GM19452 (cell line): Measurements from ENCODE around the gene FAM222A.

Experiments
- ATAC-seq: cut with Tn5 transposase; IDR thresholded peaks from one replicate; pipeline ENCODE4 v1.9.1; 2021; ENCODE audit not compliant: unreplicated experiment

FAM222A gene

DNA sequence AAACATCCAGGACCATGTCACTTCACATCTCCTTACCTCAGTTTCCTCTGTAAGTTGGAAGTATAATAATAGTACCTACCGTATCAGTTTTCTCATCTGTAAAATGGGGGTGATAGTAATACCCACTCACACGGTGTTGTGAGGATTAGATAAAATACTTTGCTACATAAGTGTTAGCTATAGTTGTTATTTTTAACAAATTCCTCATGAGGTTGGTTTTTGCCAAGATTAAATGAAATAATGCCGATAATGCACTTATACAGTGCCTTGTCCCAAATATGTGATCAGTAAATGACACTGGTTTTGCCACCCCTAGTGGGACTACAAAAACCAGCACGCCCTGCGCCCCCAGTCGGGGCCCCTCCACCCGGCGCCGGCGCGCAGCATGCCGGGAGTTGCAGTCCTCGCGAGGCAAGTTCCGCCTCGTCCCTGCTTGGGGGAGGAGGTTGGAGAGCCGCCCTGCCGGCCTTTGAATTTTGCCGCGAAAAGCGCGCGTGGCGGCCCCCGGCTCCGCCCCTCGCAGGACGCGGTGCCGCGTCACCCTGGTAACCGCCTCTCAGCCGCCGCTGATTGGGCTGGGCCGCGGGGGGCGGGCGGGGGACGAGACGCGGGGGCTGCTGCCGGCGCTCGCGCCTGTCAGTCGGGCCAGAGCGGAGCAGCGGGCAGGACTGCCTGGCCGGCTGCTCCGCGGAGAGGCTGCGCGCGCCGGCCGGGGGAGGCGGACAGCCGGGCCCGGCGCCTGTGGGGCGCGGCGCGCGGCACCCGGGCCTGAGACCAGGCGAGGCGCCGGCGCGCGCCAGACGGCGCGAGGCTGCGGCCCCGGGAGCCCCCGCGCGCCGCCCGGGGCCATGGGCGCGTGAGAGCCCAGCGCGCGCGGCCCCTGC, at the start of gene FAM222A:
Gene FAM222A (plus strand): TSS at position 639 of the 884 bp plus-strand sequence. CDS start 30,322 bp downstream, outside the sequence.
- peak; percentile 90 for ATAC-seq

DNA sequence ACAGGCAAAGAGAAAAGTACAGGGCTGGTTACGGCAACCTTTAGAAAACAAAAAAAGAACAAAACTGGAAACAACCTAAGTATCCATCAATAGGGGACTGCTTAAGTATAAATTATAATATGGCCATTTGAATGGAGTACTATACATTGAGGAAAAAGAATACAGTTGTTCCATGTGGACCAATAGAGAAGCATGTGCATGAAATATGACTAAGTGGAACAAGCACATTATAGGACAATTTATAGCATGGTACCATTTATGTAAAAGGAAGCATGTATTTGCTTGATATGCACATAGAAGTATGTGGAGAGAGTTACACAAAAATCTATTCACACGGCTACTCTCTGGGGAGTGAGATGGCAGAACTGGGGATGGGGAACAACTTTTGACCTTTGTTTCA, 49.2 kb upstream of the FAM222A start:
- ATAC-seq = no peak

DNA sequence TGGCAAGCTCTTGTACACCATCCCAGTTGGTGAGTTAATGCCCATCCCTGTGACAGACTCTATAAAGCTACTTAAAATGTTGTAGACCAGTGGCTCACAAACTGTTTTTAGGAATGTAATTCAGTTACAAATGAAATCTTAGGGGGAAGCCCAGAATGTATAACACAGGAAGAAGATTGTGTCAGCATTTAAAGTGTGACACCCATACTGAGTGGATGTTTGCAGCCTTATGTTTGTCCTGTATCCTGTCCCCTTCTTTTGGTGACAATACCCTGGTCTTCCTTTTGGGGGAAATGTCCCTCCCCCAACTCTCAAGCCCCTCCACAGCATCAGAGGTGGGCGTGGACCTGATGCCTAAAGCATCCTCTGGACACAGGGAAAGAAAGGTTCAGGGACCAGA, 47.6 kb upstream of the FAM222A start:
- ATAC-seq = no peak

DNA sequence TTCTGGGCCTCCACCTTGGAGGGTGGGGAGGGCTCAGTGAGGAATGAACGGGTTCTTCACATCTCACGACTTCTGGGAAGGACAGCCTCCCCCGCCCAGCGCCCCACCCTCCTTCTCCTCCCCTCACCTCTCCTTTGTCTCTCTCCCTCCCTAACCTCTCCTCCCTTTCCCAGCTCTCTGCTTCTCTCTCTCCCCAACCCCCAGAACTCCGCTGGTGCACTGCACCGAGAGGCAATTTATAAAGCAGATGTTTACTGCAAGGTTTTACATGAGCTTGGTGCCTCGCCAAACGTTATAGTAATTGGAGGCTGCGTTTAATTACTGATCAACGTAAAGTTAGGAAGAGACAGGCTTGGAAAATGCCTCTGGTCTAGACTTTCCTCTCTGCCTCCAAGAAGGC, 42.9 kb upstream of the FAM222A start:
- ATAC-seq = no peak

DNA sequence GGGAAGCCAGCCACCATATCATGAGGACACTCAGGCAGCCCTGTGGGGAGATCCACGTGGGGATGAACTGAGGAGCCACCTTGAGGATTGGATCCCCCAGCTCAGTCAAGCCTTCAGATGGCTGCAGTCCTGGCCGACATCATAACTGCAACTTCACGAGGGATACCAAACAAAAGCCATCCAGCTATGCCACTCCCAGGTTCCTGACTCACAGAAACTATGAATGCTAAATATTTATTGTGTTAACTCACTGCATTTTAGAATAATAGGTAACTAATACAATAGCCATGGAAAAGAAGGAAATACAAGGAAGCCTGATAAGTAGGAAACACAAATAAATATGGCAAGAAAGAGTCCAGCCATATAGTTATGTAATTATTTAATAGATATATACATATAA, 42.1 kb upstream of the FAM222A start:
- ATAC-seq = no peak

DNA sequence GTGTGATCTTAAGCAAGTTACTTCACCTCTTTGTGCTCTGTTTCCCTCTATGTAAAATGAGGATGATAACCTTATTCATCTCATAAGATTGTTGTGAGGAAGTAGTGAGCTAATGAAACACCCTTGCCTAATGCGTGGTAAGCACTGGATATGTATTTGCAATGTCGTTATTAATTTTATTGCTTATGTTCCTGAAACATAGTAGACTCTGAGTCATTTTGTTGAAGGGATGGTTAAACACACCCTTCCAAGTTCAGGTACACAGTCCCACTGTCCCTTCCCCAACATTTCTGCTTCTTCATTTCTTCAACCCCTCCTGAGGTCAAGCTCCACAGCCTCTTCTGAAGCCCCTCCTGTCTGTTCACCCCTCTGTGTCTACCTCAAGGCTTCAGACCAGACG, 40.2 kb upstream of the FAM222A start:
- no peak for ATAC-seq

DNA sequence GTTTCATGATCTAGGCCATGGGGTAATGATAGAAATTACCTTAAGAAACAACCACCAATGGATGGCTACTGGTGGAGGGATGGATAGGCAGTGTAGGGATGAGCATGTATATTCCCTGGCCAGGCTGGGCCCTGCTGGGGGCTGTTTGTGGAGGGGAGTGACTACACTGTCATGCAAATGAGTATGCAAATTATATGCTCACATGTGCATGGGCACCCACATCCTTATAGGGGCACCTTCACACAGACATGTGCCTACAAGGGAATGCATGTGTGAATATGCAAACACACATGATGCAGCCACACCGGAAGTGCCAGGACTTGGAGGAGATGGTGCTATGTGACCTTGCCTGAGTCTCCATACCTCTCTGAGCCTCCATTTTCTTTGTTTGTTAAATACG, 39.7 kb upstream of the FAM222A start:
- no peak for ATAC-seq

DNA sequence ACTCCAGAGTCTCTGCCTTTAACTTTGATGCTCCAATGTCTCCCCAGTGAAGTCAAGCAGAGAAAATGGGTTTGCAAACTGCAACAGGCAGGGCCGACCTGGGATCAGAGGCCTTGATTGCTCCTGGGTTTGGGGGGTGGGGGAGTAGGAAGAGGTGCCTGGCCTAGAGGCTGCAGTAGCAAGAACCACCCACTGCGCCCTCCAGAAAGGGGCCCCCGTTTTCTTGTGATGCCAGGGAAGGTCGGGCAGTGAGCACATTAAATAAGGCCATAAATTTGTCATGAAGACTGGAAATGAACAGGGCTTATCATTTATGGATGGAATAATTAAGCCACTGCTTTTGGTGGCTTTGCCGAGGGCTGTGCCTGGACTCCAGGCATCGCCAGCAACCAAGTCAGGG, 38.2 kb upstream of the FAM222A start:
- ATAC-seq = no peak

DNA sequence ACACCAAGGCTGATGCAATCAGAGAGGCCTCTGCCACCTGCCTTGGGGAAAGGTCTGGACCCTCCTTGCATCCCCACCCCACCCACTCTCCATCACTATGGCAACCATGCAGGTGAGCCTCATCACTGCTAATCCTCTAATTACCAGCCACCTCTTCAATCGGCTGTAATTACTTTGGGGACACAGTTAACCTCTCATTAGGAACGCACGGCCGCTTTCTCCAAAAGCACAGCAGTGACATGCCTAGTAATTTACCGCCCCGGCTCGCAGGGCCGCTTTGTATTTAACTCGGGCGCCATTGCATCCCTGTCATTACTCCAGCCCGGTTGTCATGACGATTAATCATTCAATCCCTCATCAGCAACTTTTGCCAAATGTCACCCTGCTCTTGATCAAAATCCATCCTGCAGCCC, 36.3 kb upstream of the FAM222A start:
- ATAC-seq = no peak

DNA sequence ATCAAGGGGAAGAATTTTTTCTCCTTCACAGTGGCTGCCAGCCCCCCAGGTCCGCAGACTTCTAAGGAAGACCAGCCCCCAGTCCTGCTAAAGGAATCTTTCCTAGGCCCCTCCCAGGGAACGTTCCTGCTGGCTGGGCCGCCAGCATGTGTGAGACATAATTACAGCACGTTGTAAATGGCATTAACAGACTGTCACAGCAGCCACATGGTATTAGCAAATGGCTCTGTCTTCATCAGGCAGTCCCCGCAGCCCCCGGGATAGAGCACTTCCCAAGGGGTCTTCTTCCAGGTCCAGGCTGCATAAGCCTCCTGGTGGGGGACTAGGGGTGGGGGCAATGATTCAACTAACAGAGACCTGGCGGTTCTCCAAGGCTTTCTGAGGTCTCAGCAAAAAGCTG, 34.9 kb upstream of the FAM222A start:
- ATAC-seq = no peak

DNA sequence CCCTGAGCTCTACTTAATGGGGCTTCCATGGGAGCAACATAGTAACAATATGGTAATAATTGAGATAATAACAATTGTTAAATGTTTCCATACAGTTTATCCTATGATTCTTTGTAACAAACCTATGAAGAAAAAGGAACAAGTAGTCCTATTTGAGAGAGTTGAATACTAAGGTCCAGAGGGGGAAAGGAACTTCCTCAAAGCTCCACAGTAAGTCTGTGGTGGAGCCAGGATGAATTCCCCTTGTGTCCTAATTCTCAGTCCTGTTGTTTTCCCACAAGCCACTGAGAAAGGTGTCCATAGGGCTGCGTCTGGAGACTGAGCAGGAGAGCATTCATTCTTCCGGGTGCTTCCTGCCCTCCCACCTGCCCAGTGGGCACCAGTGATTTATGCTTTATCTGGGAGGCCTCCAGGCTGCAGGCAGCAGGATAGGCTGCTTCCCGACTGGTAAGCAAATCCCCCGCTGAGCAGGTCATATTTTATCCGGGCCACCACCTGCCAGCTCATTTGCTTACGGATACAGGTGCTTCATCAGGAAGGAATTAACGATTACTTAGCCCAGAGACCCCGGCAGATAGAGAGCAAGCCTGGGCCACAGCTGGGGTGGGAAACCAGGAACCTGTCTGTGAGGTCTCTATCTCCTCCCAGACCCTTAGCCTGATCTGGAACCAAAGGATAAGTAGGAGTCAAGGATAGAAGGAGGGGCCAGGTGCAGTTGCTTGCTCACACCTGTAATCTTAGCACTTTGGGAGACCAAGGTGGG, 33.9 kb upstream of the FAM222A start:
- no peak for ATAC-seq

DNA sequence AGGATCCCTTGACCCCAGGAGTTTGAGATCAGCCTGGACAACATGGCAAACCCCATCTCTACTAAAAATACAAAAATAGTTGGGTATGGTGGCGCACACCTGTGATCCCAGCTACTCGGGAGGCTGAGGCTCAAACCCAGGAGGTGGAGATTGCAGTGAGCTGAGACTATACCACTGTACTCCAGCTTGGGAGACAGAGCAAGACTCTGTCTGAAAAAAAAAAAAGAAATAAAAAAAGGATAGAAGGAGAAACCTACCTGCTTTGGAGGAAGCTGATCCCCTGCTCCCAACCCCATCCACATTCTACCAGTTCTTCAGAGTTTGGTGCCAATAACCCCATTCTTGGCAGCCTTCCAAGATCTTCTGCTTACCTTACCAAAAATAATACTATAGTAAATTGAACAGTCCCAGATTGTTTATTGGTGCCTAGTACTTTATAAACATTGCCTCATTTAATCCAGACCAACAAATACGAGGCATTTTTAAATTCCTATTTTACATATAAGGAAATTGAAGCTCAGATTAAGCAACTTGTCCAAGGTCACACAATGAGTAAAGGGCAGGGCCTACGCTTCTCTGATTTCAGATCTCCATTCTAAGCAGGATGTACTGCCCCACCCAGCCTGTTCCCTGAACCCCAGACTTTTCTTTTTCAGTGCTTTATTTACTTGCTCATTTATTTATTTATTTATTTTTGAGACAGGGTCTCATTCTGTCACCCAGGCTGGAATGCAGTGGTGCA, 33.2 kb upstream of the FAM222A start:
- ATAC-seq = no peak

DNA sequence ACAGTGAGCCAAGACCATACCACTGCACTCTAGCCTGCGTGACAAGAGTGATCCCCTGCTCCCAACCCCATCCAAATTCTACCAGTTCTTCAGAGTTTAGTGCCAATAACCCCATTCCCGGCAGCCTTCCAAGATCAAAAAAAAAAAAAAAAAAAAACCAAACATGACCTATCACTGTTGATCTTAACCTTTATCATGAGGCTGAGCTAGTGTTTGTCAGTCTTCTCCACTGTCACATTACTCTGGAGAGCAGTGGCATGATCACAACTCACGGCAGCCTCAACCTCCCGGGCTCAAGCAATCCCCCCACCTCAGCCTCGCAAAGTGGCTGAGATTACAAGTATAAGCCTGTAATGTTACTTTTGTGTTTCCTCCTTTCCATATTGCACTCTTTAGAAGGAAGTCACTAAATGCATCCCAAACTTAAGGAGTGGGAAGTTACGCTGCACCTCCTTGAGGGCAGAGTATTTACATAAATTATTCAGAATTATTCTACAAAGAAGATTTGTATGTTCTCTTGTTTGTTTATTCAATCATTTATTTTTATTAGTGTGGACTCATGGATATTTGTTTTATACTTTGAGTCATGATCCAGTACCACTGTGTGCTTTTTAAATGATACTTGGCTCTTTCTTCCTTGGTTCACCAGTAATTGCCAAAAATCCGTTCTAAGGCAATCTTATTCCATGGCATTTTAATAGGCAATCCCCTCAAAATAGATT, 31.5 kb upstream of the FAM222A start:
- ATAC-seq = no peak

DNA sequence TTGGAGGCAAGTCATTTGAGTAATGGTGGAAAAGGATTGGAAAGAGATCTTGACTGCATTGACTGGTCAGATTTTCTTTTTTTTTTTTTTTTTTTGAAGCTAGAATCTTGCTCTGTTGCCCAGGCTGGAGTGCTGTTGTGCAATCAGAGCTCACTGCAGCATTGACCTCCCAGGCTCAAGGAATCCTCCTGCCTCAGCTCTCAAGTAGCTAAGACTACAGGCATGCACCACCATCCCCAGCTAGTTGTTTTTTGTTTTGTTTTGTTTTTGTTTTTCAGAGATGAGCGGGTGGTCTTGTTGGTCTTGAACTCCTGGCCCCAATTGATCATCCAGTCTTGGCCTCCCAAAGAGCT, 30.9 kb upstream of the FAM222A start:
- no peak for ATAC-seq

DNA sequence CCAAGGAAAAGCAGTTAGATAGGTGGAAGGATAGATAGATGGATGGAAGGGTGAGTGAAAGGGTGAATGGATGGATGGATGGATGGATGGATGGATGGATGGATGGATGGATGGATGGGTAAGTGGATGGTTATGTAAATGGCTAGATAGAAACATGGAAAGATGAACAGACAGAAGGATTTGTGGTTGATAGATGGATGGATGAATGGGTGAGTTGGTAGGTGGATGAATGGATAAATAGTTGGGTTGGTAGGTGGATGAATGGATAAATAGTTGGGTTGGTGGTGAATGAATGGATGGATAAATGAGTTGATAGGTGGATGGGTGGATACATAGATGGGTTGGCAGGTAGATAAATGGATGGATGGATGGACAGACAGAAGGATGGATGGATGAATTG, 30.3 kb upstream of the FAM222A start:
- no peak for ATAC-seq

DNA sequence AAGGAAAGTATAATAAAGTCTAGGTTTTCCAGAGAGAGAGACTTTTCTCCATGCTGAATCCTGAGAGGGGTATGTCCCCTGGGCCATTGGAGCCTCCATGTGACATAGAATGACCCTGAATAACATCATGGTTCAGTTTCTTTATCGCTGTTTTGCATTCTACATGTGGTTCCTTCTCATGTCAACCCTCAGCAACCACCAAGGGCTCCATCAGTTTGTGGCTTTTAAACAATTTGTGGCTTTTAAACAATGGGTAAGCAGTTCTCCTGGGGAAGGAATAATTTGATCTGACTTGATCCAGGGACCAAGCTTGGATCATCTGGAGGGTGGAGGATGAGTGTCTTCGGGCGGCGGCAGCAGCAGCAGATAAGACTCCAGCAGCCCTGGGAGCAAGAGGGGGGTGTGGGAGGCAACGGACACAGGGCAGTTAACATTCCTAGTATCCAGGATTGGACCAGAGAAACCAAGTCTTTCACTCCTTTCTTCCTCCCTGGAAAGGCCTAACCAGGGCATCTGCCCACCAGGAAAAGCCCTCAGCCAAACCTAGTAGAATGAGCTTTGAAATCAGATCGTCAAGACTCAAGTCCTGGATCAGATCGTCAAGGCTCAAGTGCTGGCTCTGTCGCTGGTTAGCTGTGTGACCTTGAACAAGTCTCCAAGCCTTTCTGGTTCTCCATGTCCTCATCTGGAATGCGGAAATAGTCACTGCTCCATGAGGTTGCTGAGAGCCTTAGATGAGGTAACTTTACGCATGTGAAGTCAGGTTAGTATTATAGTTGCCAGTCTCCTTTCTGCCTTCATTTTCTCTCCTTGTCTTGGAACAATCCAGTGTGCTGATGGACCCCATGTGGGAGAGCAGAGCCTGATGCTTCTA, 27.8 kb upstream of the FAM222A start:
- no peak for ATAC-seq

DNA sequence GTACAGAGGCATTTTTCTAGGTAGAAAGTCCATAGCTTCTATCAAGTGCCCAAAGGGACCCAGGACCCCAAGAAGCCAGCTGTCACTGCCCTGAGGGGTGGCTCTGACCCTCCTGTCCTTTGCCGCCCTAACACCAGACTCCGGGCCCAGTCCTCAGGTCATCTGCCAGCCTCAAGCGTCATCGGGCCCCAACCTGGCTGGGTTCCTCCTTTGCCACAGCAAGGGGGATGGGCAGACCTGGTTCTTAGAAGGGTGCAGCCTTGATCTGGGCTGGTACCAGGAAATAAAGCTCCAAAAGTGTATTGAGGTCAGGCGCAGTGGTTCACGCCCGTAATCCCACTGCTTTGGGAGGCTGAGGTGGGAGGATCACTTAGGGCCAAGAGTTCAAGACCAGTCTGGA, 27.1 kb upstream of the FAM222A start:
- no peak for ATAC-seq

DNA sequence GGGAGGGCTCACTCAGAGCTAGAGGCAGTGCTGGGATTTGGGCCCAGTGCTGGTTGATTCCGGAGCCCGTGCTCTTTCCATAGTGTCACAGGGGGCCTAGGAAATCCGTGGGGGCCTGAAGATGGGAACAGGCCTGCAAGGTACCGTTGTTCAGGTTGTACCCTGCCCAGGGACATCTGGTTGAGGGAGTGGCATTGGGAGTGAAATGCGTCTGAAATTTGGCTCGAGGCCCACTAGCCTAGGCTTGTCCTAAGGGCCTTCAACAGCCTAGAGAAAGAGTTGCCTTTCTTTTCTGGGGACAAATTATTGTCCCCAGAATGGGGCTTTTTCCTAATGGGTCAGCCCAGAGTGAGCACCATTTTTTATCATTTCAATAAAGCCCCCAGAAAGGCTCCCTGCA, 26.4 kb upstream of the FAM222A start:
- no peak for ATAC-seq

DNA sequence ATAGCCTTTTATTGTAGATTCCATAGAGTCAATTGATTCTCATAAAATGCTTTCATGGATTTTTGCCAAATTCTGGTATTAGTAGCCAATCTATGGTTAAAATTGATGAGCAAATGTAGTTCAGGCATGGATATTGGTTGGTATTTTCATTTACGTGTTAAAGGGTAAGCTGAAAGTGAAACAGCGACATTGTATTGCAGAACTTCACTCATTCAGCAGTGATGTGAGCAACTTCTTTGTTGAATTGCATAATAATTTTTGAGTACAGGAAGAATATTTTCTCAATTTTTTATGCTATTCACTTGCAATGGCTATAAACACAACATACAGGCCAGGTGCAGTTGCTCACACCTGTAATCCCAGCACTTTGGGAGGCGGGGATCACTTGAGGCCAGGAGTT, 24.2 kb upstream of the FAM222A start:
- ATAC-seq = no peak

DNA sequence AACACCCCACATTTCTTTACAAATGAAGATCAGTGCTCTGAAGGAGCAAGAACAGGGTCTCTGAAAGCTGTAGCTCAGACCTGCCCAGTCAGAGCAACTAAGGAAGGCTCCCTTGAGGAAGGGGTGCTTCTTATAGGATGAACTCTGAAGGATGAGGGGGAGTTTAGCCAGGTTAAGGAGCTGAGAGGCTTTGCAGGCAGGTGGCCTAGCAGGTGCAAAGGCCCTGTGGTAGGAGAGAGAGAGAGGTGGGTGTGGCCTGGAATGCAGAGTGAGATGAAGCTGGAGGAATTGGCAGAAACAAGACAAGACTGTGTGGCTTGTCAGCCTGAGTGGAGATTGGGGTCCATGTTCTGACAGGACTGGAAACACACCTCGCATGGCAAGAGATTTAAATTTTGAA, 20.5 kb upstream of the FAM222A start:
- ATAC-seq = no peak
